ENCODE data around the gene MAML3.

The MAML3 gene

DNA sequence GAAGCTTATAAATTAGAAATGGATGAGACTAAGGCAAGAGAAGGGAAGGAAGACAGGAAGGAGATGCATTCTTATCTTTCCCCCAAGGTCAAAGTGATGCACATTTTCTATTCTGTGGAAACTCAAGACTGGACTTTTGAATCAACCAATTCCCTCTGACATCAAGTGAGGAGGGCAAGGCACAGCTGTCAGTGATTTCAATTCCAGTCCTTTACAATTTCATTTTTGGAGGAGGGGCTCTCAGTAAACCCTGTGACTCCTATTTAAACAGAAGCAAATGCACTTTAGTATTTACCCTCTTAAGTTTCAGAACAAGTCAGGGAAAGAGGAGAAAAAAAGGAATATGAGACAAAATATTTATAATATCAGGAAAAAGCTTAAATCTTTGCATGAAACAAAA, 354.4 kb downstream of the MAML3 start:
- no peak for DNase-seq

DNA sequence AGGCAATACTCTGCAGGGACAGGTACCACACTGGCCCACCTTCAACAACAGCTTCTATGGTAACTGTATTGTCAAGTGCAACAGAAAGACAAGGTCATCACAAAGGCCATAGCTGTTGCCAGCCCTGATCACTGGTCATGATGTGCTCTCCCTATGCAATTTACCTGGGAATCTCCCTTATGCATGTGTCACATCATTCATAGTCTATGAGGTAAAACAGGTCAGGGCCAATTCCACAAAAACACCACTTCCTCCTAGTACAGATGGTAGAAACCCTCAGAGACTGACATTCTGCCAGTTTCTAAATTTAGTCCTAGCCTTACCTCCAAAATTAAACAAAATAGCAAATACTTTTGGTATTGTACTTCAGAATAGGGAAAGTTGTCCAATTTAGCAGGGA, 355.5 kb downstream of the MAML3 start:
- peak; percentile 3 for DNase-seq

DNA sequence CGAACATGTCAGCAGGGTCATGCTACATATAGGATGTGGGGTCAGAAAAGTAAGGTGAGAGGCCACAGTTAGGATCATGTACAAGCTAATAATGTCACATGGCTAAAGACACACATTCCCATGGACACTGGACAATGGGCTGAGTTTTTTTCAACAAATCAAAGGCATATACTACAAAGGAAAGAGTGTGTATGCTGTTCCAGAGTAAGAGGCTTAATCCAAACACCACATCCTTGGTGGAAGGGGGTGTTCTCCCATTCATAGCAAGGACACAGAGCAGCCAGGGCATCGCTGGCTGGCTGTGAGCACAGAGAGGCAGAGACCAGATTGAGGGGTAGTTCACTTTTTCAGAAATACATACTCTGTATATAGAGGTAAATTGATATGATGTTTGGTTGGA, 356.7 kb downstream of the MAML3 start:
- no peak for DNase-seq

DNA sequence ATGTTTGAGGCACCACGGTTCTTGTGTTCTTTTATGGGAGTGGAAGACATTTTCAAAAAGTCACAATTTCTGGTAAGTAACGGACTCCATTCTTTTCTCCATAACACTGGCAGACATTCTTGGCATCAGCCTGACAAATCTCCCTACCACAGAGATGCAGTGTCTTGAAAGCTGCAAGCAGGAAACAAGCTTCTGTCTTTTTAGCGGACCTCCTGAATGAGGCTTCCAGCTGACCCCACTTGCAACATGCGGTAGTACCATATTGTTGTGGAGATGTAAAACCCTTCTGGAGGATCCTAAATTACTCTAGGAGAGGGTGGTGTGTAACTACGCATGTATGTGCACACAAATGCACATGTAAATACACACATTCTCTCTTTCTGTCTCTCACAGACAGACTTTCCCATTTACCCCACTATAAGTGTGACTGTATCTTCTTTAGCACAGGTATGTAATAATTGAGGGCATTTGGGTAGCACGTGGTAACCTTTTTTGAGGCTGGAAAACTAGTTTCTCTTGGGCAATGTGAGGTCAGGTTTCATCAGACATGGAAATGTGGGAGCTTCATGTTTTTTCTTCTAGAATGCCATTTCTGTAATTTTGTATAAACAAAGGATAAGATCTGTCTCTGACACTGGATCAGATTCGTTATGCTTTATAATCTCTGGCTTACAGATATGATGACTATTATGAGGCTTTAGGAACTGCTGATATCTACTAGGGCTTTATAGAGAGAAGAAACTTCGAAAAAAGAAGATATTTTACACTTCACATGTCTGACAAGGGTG, 358.3 kb downstream of the MAML3 start:
- no peak for DNase-seq

DNA sequence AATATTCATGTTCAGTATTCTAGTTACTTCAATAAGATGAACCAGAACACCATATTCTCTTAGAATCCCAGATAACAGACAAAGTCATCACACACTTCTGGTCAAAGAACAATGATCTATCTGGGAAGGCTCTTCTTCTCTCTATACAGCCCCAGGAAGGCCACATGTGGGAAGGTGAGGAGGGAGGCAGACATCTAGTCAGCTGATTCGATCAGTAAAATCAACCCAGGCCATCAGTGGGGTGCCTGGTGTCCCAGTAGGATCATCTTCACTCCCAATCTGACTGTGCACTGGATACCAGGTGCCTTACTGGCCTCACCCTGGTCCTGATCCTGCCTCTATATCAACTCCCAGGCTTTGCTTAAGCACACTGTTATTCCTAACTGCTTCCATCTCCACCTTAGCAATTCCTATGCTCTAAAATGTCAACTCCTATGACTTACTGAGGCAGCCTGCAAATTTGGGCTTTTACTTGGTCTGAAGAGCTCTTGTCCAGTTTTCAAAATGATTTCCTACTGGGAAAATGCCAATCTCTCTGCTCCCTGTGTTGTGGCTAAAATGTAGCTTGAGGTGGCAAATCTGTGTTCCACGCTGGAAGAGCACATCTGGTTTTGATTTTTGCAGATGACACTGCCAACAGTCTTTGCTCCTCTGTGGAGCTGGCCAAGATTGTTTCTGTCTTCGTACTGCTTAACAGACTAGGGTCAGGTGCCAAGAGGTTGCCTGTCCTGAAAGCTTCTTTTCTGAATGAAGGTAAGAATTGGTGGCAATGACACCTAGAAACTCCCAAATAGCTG, 359.6 kb downstream of the MAML3 start:
- no peak for DNase-seq

DNA sequence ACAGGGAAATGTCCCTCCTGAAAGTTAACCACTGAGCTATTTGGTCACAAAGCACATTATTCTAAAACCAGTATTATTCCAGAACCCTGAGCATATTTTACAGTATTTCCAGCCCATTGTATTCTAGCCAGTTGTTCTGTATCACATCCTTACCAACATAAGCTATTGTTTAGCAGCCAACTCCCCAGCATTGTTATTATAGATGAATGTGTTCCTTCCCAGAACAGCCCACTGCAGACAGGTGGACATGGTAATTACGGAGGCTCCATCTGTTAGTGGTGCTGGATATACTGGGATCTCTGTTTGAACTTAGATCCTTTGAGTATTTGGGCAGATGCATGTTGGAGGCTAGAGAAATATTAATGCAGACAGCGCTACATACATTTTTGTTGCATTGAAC, 362.3 kb downstream of the MAML3 start:
- DNase-seq, result no peak

DNA sequence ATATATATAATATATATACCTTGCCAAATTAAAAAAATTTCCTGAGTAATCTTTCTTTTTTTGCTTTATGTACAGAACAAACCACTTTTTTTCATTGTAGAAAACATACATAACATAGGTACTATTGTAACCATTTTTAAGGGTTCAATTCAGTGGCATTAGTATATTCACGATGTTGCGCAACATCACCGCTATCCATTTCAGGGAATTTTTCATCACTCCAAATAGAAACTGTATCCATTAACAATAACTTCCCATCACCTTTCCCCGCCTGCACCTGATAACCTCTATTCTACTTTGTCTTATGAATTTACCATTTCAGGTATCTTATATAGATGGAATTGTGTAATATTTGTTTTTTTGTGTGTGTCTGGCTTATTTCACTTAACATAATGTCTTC, 363.7 kb downstream of the MAML3 start:
- no peak for DNase-seq

DNA sequence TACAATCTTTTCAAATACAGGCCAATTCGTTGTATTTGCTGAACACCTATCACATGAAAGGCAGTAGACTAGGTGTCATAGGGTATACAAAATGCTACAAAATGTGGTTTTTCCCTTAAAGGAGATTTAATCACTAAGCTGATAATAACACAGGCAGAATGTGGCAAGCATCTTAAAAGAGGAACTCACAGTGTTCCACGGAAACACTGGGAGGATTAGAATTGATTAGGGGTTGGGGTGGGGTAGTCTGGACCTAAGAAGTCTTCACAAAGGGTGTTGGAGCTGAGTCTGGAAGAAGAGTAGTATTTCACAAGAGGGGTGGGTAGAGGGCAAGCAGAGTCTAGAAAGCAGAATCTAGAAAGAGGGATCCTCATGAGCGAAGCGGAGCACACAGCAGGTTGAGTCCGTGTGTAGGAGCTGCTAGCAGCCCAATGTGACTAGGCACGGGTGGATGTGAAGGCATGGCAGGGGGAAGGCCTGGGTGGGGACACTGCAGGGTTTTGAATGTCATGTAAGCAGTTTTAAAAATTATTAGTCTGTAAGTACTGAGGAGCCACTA, 364.8 kb downstream of the MAML3 start:
- no peak for DNase-seq

DNA sequence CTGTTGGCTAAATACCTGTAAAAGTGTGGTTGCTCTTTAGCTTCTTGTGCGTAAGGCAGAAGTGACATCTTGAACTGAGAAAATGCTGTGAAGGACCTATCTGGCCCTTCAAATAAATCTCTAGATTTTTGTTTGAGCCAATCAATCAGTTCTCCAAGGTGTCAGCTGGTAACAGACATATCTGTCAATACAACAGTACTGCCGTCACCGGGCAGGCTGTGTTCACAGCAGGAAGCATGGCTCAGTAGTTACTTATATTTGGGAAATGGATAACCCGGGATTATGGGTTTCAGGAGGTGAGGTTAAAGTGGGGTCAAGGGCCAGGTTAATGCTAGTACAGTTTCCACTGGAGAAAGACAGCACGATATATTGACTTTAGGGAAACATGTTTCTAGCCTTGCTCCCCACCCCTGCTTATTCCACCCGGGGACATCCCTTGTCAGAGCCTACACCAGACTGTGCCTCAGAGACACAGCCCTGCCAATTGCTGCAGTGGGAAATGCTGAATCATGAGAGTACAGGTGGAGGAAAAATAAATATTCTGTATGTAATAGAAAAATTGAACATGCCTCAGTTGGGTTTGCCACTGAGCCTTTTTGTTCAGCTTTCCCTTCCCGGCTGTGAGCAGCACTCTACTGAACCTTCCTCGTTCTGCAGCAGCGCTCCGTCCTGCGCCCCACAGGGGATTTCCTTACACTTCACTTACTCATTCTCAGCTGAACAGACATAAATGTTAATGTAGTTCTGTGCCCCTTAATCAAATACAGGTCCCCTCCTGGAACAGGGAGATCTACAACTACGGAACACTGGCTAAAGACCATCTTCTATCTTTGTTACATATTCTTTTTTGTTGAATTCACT, 367.3 kb downstream of the MAML3 start:
- DNase-seq, result no peak

DNA sequence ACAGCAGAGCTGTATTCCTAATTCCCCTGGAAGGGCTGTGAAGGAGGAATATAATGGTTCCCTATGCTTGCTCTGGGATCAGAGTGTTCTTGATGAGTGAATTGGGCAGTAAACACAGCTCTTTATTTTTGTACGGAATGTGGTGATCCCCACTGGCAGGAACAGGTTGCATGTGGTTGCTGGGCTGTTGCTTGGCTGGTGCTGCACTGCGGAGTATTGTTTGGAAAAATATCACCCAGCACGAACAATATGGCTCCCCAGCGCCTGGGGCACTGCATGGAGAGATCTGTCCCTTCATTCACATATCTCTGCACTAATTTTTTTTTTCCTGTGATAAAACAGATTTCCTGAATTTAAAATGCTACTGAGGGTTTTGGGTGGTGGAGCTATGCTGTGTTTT, 368.6 kb downstream of the MAML3 start:
- DNase-seq, result no peak

DNA sequence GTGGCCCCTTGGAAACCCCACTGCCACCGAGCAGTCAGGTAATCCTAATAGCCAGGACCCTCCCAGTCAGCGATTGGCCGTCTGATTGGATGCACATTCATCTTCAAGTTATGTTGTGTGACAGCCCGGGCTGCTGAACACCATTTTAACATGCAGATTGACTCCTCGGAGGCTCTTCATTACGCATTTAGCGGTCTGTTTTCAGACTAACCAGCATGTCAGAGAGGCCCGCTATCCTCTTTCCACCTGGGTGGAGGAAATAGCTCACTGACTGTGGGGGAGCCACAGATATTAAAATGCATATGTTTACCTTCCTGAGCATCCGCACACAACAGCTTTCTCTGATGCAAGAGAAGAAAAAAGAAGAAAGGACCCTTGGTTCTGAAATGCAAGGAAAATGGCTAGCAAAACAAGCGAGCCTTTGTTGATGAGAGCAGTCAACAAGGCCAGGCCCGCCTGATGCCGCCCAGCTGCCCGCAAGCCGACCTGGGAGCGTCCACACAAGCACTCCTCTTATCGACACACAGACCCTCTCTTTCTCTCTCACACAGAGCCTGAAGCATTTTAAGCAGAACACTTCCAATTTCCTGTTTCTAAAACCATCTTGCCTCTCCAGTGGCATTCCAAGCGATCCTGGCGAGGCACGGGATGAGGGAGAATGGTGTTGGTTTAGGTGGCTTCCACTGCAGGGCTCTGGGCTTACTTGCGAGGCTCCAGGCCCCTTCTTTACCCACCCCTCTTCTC, 370.1 kb downstream of the MAML3 start:
- no peak for DNase-seq

DNA sequence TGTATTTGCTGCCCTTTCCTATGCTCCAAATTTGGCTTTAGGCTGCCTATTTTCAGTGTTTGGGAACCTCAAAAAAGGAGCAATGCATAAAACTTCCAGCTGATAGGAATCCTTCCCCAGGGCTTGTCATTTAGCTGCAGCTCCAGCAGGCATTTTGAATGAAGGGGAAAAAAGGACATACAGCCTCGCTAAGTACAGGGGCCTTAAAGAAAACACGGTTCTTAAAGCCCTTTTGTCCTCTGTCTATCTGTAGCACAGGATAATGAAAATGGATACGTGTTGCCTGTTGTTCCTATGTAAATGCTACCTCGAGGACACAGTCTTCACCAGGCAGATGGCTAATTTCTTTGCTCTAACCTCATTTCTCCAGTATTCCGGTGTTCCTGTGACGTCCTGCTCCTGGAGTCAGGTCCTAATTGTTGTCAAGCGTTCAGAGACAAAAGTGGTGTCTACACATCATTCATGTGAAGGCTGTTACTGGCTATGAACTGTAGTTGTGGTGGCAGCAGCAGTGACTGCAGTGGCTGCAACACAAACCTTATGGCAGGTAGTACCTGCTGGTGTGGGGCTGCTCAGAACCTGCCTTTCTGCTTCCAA, 371.0 kb downstream of the MAML3 start:
- no peak for DNase-seq

DNA sequence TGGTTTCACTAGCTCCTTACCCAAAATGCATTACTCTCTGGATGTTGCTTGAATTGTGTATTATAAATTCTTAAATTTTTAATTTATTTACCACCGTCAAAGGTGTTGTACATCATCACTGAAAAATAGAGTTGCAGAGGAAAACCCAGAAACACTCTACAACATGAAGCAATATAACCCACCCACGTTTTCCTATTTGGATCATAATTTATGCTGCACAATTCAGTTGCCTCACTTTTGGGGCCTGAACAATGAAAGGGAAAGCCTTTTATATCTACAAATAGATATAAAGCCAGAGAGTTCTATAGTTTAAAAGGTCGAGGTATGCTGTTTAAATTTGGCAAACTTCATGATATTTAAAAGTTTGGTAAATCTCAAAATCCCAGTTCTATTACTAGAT, 372.9 kb downstream of the MAML3 start:
- DNase-seq, result no peak

DNA sequence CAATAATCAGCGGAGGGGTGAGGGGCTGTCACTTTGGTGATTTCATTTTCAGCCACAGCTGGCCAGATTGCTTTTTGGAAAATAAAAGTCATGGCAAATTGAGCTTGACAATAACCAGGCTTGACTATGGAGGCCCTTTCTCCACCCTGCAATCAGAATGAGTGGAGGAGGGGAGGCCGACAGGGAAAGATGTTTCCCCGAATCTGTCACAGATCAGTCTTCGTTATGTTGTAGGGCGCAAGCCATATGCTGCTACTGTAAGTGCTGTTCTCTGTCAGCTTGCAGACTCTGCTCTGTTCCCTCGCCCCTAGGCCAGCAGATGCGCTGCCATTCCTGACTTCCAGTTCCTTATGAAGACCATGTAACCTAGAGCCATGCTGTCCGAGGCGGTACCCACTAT, 374.3 kb downstream of the MAML3 start:
- no peak for DNase-seq

DNA sequence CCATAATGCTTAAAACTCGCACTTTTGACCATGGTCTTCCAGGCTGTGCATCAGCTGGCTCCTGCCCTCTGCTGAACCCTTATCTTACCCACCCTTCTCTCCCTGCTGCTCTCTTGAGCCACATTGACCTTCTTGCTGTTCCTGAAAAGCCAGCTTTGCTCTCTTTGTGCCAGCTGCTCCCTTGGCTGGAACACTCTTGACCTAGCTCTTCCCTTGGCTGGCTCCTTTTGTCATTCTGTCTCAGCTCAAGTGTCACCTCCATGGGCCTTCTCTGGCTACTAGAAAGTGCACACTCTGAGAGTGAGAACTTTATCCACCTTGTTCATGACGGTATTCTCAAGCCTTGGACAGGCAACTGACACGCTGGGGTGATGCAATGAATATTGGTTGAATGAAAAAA, 376.2 kb downstream of the MAML3 start:
- DNase-seq, result no peak

DNA sequence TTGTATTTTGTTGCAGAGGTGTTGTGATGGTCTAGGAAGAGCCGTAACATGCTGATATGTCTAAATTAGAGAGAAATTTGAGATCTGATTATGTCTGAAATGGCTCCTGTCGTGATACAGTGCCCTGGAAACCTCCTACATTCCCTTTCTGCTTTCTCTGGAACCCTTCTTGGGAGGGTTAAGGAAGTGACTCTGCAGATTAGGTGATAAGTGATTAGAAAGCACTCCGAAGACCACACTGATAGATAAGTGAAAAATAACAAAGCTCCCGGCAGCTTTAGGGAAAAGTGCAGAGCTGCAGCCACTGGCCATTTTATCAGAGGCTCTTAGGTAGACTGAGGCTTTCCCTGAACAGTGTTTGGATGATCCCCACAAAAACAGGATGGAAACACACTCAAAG, 377.7 kb downstream of the MAML3 start:
- no peak for DNase-seq

DNA sequence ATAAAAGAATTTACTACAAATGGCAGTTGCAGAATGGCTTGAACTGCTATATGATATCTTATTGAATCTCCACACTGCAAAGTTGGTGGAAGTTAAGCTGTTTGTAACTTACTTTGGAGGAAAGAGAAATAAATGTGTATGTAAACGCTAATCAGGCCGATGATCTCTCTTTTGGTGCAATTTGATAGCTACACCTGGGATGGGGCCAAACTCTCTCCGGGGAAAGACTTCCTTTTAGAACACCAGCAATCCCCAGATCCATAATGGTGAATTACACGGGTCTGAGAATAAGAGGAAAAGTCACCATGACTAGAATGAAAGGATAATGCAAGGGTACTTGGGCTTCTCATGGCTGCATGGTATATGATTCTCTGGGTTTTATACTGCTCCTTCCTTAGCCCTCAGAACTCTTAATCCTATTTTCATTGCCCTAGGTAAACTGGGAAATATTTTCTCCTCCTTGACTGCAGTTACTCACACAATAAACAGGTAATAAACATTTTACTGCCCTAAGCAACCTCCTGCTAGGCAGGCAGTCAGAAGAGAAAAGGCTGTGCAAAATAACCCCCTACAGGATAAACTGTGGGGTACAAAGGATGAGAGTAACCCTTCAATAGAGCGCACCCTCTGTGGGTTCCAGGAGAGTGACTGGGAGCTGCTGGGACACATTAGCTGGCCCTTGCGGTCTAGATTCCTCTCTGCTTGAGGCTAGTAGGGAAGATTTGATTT, 379.1 kb downstream of the MAML3 start:
- no peak for DNase-seq

DNA sequence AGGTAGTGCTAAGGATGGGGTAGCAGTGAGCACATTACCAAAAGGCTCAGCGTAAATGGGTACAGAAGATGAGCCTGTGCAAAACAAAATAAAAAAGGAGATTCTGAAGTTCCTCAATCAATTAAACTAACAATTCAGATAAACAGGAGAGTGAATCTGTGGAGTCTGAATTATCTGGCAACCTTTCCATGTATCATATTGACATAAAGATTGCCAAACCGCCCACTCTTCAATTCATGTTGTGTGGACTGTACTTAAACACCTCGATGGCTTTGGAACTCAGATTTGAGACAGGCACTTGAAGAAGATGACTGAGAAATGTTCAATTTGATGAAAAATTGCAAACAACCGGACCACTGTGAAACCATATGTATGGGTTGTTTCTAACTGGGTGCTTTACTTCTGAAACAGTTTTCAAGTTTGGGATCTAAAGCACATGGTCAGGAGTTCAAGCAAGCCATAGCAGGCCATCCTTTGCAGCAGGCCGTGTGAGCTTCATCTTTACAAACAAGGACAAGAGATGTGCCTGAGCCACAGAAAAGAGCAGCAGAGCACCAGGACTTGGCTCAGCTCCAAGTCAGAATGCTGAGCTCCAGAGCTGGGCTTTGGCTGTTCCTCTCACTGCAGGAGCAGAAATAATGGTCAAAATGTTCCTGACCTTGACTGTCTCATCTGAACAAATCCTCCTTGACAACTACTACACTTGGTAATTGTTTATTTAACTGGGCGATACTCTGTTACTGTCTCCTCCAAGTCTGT, 380.2 kb downstream of the MAML3 start:
- no peak for DNase-seq

DNA sequence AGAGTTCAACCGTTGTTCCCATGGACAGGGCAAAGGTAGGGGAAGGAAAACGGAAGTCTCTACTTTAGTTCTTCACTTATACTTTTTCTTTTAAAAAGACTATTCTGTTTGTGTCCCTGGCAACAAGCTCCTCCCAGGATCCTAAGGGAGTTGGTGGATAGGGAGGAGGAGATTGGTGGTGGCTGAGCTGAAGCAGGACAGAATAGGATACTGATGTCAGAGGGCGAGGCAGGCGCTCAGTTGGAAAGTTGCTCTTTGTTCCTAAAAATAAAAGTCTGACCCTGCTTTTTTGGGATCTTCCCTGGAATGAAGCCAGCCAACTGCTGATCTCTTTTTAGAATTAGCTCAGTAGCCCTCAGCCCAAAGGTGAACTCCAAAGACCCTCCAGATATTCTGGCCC, 383.6 kb downstream of the MAML3 start:
- DNase-seq, result no peak

DNA sequence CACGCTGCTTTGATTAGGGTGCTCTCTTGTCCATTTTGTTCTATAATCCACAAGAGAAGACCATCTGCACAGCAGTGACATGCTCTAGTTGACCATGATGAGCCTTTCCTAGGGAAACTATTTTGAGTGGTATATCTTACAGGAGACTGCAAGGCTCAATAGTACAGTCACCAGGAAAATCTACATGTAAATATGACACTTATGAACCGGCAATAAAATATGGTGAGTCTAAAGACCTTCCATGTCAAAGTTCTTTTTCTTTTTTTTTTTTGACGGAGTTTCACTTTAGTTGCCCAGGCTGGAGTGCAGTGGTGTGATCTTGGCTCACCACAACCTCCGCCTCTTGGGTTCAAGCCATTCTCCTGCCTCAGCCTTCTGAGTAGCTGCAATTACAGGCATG, 384.6 kb downstream of the MAML3 start:
- no peak for DNase-seq

DNA sequence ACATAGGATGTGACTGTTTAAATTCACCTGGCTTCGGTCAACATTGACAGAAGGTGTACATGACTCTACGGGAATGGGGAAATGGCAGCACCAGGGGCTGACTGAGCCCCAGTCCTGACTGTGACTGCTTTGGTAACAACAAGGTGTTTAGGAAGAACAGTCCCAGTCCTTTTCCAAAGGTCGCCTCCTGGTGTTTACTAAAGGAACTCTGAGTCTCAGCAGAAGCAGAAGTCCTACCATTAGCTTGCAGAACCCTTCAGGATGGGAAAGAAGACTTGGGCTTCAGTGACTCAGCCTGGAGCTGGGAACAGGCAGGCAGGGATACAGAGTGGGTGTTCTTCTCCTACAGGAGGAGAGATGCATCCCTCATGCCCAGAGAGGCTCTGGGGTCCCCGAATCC, 385.1 kb downstream of the MAML3 start:
- no peak for DNase-seq
